NCI-H524 (cell line): ENCODE data around the gene BCL2L15.

Source experiments
- DNase-seq, 2 experiments: peaks; one replicate each; lab custom pipeline; 2025; lab: John Stamatoyannopoulos, UW

BCL2L15 gene

DNA sequence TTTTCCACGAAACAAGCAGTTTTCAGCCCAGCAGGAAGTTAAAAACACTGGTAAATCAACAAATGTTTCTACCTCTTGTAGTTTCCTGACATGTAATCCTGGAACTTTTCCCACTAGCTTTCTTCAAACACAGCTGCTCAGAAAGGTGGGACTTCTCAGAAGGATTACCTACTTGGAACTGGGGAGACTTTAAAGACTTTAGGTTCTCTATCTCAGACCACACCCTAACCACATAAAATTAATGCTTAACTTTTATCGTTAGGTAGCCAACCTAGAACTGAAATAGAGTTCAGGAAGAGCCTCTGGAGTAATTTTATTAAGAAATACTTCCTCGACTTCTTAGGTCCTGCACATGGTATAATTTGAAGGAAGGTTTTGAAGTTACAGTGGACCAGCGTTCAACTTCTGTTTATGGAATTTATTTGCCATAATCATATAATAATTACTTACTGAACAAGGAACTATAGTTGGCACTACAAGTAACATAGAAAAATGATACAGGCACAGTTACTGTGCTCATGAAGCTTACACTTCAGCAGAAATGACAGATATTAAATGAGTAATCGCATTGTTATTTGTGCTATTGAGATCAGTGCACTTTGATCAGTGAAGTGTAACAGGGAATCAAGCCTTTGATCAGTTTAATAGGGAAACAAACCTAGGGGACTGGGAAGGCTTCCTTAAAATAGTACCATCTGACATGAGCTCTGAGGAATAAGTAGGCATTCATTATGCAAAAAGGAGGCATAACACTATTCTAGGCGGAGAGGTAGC is at the start of gene BCL2L15:
Gene BCL2L15 (minus strand): TSS at position 180 of the 774 bp plus-strand sequence. CDS start 206 bp downstream, outside the sequence.
- no peak for DNase-seq

DNA sequence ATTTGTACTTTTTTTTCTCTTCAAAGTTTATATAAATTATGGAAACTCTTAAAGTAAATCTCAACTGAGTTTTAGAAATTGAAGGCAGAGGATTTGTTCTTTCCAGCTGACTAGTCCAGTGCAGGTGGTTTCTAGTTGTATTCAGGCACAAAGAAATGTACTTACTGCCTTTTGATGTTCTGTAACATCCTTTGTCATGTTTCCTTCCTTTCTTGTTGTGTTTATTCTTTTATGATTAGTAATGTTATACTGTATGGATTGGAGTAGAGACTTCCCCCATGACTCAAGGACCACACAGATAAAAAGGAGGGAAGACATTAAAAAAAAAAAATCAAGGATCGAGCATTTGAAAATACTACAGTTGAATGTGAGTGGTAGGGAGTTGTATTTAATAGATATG is 49.8 kb upstream of the BCL2L15 start:
- no peak for DNase-seq

DNA sequence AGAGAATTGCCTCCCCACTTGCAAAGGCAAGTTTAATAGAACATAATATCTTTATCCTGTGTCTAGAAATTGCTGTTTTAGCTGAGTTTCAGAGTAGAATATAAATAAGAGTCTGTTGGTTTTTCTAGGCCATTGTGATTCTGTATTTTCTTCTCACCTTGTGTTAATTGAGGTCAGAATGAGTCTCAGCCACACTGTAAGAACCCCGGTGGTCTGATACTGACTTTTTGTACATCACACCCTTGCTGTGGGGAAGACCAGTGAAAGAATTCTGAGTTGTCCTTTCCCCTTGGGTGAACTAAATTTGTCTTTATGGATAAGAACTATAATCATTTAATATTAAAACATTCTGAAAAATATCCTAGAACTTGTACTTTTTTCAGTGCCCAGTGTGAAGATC is 48.6 kb upstream of the BCL2L15 start:
- DNase-seq: no peak

DNA sequence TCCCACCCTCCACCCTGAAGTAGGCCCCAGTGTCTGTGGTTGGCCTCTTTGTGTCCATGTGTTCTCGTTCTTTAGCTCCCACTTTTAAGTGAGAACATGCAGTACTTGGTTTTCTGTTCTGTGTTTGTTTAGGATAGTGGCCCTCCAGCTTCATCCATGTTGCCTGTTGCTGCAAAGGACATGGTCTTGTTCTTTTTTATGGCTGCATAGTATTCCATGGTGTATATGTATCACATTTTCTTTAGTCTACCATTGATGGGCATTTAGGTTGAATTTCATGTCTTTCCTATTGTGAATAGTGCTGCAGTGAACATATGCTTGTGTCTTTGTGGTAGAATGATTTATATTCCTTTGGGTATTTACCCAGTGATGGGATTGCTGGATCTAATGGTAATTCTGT is 47.8 kb upstream of the BCL2L15 start:
- no peak for DNase-seq

DNA sequence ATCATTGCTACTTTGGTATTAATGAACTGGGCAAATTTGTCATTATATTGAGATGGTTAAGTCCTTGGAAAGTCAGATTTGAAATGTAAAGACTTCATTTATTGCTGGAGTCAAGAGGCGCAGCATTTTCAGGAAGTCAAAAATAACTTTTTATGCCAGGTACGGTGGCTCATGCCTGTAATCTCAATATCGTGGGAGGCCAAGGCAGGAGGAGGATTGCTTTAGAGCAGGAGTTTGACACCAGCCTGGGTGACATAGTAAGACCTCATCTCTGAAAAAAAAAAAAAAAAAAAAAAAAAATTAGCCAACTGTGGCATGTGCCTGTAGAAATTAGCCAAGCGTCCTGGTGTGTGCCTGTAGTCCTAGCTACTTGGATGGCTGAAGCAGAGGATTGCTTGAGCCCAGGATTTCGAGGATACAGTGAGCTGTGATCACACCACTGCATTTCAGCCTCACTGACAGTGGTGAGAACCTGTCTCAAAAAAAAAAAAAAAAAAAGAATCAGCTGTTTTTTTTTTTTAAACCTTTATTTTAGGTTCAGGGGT is 47.2 kb upstream of the BCL2L15 start:
- DNase-seq: no peak

DNA sequence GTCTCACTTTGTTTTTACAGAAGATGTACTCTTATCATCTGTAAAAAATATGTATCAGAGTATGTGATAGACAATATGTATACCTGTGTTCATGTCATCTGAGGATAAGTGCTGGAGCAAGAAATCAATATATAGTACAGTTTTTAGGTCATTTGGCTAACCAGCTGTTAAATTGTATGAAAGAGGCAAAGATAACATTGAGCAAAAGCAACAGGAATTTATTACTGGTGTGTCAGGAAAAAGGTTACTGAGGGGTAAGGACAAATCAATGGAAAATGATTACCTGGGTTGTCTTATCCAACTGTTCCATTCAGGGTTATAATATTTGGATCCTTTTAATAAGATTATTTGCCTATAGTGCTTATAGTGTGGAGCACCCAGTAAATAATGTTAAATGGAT is 46.6 kb upstream of the BCL2L15 start:
- no peak for DNase-seq

DNA sequence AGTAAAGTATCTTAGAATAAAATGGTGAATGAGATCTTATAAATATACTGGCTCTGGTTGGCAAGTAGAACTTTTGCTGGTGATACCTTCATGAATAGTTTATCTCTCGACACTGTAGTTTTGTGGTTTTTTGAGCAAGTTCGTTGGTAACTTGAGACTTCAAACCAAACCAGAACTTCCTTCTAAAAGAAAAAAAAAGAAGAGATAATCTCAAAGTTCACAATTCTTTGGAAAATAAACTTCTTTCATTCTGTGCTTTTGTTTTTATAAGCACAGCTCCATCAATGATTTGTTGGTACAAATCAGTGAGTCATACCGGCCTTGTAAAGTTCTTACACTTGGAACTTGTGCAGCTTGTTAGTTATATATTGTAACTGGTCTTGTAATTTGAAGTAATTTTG is 44.1 kb upstream of the BCL2L15 start:
- DNase-seq: no peak

DNA sequence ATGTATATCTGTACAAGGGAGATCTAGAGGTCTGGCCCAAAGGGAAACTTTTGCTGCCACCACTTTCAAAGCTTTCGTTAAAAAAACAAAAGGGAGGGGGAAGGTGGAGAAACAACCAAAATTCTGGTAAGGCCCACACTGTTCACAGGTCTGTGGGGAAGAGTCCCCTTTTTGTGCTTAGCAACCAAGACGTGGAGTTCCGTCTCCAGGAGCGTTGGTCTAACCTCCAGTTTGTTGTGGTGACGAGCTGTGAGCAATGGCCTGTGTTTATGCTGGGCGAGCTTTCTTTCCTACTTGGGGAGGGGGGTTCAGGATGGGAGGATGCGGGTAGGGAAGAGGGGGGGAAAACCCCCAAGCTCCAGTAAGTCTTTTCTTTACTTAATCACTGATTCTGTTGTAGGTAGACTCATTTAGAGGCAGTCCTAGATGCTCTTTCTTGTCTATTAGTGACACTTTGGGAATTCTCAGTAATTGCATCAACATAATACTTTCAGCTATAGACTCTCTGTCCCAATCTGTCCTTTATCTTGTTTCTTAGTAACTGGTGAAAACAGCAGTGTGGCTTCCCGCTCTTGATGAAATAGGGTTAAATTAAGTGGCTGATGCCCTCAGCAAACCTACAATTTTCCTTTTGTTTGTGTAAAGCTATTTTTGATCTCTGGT is 43.2 kb upstream of the BCL2L15 start:
- no peak for DNase-seq

DNA sequence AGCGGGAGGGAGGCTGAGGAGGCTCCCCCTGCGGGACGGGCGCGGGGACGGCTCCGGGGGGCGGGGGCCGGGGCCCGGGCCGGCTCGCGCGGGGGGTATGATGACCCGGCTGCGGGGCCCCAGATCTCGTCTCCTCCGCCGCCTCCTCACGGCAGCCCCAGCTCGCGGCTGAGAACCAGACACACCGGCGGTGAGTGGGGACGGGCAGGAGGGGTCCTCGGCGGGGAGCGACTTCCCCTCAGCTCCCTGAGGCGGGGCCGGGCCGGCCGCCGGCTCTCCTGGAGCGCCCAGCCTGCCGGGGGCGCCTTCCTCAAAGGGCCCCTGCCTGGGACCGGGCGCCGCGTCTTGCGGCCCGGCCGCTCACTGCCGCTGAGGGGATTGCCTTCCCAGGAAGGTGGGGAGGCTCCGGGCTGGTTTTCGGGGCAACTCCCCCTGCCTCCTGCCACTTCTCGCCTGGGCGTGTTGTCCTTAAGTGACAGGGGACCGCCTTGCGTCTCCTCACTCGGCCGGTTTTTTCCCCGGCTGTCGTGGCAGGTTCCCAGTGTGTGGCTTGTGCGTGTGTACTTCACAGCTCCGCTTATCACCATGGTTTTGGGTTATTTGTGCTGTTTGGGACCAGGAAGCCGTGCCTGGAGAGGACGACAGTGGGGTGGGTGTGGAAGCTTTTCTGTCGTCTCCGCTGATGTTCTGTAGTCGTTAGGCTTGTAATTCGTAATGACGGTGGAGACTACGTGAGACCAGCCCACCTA is 42.5 kb upstream of the BCL2L15 start:
- peak; percentile 19 to 27 for DNase-seq

DNA sequence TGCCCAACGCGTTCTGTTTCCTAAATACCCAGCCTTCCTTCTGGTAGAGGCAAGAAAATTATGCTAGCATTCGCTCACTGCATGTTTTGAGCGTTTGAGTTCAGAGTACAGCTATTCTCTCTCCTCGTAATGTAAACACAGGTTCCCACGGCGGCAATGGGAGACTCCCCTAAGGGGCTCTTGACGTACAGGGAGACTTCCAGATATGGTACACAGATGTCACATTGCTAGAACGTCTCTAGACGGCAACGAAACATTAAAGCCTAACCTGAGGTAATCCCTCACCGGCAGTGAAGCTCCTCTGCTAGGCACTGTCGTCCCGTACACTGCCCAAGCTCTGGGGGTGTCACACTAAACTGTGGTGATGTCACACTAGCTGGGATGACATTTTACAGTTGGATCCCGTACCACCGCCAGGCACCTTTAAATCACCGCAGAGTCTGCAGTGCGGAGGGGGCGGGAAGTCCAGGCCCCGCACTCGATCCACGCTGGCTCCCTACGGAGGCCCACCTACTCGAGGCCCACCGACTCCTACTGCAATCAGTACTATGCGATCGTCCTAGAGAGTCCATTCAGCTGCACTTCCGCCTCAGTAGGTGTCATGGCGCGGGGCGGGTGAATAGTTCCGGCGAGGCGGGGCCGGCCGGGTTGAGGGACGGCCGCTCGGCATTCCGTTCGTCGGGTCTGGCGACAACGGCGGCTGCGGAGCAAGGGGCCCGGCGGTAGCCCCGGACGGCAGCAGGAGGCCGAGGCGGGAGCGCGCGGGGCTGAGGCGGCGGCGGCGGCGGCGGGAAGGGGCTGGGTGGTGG is 41.8 kb upstream of the BCL2L15 start, which contains the start of gene HIPK1:
Gene HIPK1 (plus strand): TSS at position 384 of the 809 bp plus-strand sequence.
- DNase-seq: peak; percentile 70 to 92

DNA sequence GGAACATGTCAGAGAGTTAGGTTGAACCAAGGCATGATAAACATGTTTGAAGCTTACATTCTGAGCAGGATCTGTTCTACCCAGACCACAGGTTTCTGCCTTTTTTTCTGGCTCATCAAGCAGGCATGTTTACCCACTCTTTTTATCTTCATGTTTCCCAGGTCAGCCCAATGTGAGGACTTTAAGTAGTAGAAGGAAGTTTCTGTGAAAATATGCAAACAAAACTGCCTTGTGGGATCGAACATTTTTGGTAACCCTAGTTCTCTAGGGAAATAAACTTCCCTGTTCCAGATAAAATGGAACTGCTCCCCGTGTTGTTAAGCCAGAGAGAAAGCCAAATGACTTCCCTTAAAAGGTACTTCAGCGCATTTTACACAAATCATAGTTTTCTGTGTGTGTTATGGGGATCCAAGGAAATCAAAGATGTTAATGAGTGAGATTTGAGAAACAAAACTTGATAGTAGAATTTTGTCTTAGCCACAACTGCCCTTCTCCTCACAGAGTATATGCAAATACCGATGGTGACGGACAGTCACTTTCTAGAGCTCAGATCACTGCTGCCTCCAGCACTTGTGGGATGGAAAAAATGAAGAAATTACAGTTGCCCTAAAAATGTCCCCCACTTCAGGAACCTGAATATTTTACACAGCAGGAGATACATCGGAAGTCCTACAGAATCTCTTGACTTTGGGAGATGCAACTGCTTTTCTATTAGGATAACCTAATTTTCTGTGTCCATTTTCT is 41.0 kb upstream of the BCL2L15 start:
- no peak for DNase-seq

DNA sequence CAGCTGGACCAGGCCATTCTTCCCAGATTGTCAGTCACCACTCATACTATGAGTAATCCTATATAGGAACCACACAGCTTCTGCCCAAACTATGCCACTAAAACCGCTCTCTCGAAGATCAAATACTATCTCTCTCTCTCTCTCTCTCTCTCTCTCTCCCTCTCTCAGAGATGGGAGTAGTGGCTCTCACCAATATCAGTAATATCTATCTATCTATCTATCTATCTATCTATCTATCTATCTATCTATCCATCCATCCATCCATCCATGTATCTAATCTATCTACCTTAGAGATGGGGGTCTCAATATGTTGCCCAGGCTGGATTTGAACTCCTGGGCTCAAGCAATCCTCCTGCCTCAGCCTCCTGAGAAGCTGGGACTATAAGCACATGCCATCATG is 37.1 kb upstream of the BCL2L15 start:
- no peak for DNase-seq

DNA sequence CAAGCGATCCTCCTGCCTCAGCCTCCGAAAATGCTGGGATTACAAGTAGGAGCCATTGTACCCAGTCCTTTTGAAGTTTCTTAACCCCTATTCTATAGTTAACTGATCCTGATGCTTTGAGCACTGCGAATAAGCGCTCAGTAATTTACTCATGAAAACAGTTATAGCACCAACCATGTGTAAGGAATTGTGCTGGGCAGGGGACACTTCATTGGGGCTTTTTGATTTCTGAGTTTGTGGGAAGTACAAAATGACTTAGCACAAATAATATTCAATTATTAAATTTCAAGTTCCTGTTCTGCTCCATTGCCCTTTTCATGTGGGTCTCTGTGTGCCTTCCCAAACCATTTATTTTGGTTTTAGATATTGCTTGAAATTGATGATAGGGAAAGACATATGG is 35.6 kb upstream of the BCL2L15 start:
- no peak for DNase-seq

DNA sequence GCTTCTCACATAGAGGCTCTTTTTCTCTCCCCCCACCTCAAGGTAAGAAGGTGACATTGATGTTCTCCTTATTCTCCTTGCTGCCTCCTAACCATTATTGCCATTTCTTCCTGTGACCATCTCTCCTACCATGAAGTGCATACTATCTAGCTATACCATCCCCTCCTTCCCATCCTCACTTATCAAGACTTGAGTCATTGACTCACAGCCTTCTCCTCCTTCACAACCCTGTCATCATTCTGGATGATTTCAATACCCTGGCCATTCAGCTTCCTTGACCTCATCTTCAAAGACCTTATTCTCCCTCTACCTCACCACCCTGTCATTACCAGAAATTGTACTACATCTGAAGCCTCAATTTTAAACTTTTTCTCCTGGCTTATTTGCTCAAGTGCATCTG is 30.9 kb upstream of the BCL2L15 start:
- no peak for DNase-seq

DNA sequence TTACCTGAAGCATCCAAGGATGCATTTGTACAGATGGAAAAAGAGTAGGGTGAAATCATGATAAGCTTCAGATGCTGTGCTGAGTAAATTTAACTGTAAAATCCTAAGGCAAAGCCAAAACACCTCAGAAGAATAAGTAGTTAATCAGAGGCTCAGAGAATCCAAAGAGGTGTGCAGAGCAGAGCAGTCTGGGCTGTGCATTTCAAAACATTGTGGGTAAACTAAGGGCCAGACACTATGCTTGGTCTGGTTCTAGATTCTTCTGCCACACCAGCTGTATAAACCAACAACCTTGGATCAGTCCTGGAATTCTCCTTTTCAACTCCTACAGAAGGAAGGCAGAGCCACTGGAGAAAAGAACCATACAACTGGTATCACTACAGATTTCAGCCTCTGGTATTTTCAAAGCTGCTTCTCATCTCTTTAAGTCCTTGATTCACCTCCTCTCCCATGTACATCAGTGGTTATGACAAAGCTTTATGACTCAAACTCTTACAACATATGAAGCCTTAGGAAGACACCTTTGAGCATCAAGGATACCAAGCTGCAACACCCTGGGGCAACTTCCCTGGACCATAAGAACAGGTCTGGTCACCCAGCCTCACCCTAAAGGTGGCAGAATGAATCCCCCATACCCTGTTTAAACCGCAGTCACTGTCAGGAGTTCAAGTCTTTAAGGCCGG is 30.2 kb upstream of the BCL2L15 start:
- DNase-seq: no peak

DNA sequence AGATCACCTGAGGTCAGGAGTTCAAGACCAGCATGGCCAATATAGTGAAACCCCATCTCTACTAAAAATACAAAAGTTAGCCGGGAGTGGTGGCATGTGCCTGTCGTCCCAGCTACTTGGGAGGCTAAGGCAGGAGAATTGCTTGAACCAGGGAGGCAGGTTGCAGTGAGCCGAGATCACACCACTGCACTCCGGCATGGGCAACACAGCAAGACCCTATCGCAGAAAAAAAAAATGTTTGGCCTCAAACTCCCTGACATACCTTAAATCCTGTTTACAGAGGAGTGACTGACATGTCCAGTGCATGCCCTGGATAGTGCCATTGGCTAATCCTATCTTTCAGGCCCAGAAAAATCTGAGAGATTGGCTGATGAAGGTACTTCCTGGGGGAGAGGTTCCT is 29.6 kb upstream of the BCL2L15 start:
- DNase-seq: no peak

DNA sequence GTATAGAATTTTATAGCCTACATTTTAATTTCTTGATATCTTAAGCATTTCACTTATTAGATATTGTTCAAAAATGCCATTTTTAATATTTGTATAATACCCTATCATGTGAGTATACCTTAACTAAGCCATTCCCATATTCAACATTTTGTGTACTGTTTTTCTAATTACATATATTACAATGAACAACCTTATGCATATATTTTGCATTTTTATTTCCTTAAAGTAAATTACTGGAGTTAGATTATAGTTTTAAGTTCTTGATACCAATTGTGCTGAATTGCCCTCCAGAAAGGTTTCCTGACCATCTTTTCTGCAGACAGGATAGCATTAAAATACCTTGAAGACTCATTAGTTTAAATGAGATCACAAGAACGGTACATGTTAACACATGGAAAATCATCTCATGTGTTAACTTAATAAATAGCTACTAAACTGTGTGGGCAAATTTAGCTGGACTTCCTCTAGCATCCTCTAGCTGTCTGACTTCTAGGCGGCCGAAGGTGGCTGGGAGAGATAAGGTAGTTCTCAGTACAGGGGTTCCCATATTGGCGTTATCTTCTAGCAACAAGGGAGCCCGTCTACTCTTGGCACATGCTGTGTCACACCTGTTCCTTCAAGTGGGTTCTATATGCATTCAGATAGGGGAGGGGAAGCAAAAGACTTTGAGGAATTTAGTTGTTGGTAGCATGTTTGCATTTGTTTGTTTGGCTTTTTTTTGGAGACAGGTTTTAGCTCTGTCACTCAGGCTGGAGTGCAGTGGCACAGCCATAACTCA is 26.7 kb upstream of the BCL2L15 start:
- DNase-seq: peak in 1 of 2 experiments; percentile 6

DNA sequence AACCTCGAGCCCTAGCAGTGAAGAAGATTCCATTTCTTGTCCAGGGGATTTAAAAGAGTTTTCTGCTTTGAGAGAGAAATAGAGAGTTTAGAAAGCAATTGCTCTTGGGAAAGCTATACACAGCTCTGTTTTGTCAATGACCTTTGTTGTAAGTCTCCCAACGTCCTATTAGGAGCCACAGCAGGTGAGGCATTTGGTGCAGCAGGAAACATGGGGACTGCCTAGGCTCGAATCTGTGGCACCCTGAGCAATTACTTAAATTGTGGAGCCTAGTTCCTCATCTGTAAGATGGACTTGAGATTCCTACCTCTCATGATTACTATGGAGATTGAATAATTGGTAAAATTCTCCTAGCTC is 25.9 kb upstream of the BCL2L15 start:
- DNase-seq: peak; percentile 43 to 65

DNA sequence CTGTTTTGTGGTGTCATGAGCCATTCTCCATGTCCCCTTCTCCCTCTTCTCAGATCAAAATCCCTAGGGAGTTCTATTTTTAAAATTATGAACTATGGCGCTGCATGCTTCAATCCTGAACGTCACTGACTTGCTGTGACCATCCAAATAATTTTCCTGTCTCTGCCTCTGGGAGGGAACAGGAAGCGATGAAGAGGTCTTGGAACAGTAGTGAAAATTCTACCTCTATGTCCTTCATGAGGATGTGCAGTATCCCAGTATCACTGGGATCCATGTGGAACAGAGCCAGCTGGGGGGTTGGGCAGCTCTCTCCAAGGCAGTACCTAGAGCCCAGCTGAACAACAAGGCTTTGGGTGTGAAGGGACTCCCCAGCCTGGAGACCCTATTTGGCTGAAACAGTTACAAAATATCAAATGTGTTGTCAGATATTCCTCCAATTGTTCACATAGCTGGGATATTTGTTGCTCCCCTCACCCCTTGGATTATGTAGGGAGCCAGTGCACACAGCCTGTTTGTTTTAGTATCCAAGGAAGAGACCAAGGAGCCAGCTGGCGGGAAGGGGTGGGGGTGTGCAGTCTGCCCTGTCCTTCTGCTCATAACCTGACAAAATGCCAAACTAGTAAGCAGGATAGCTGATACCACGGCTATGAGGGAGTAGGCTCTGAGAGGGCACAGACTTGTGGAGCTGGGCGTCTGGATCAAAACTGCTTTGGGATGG is 25.4 kb upstream of the BCL2L15 start:
- DNase-seq: peak; percentile 89 to 94
